Measurements from ENCODE around the gene LDAH. TPM values are rescaled to one million over a fixed set of nuclear protein-coding genes. Genes with fewer than 3 reads are reported as not detected.
A peak's percentile ranks its signal among the peaks of the same experiment; 100 is the strongest.

Gene LDAH
- polyA plus RNA-seq, 2 of the 4 experiments (the other 2 are of a cell fraction): 29.6 to 42.4 TPM

DNA sequence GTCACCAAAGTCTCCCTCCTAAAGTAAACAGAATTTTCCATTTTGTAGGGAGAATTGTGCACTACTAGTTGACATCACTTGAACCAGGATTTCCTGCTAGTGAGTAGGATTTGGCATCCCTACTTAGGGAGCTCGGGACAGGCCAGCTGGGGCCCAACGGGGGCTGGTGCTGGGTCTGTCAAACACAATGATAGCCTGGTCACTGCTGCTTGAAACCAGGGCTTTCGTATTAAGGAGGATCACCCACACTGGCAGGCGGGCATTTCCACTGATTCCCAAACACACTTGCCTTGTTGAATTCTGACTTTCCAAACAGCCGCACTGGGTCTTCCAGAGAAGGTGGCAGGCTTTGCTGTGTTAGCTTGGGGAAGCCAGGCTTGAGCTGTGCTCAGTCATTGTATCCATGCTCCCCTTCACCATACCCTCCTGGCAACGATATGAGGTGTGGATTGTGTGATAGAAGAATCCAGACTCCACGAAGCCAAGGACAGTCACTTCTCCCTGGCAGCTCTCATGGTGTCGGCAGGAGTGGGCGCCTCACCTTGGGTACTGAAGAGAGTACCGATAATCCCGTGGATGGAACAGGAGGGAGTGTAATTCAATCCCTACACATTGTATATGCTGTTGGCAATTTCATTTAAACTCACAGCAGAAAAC lies 148.5 kb downstream of the LDAH start:
- DNase-seq (ENCODE audit: low read depth in 1 of 2, low spot score in 1 of 2) (no peak), ATAC-seq (no peak), FAIRE-seq (no peak)
- 77% methylated on average over 11 of the region's 11 CpGs for WGBS (ENCODE audit: missing lambda C conversion rate)
- POLR2A ChIA-PET: interaction anchor here (1.7 kb wide), 1 partner anchor 227 kb away, joined by 6 read pairs; the partner anchor contains the start of gene RHOB
- CTCF ChIA-PET: interaction anchor here (1.2 to 10.3 kb wide), 7 partner anchors 11 to 288 kb away, joined by 4 to 191 read pairs (median 5); partner anchors contain the start of genes GDF7 and HS1BP3
- no peak overlapping the region for H3K4me3 ChIP-seq
- H3K9me3 ChIP-seq: no peaks in the 10 kb centered on the region
- H3K4me2 ChIP-seq: no peak overlapping the region
- H3K4me1 ChIP-seq: peaks cover 21% of the 10 kb centered on the region
- TF ChIP-seq, protein P1, sequence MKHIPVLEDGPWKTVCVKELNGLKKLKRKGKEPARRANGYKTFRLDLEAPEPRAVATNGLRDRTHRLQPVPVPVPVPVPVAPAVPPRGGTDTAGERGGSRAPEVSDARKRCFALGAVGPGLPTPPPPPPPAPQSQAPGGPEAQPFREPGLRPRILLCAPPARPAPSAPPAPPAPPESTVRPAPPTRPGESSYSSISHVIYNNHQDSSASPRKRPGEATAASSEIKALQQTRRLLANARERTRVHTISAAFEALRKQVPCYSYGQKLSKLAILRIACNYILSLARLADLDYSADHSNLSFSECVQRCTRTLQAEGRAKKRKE (CRISPR knock-in tag; IDR thresholded peaks at IDR 0.05; ENCODE audit: low read depth): no peak
- TF ChIP-seq HMGXB4 (CRISPR knock-in tag; IDR thresholded peaks at IDR 0.05; ENCODE audit: borderline replicate concordance): no peak
- no peak for TF ChIP-seq EHF (CRISPR knock-in tag; IDR thresholded peaks at IDR 0.05)
- no peak for TF ChIP-seq KDM5A (IDR thresholded peaks at IDR 0.05)
- TF ChIP-seq FOSL2 (IDR thresholded peaks at IDR 0.05): no peak
- TF ChIP-seq FOSL2 (CRISPR knock-in tag; IDR thresholded peaks at IDR 0.05): no peak
- no peak for TF ChIP-seq RAD21 (conservative IDR thresholded peaks at IDR 0.05 in 1 of 2, IDR thresholded peaks at IDR 0.05 in 1 of 2)
- no peak for TF ChIP-seq BHLHE40 (IDR thresholded peaks at IDR 0.05; ENCODE audit: low read depth, low read length)
- no peak for TF ChIP-seq NPAS2 (CRISPR knock-in tag; IDR thresholded peaks at IDR 0.05; ENCODE audit: borderline replicate concordance)
- no peak for TF ChIP-seq JUNB (IDR thresholded peaks at IDR 0.05)
- no peak for TF ChIP-seq SMC3 (IDR thresholded peaks at IDR 0.05)
- TF ChIP-seq TP53 (CRISPR knock-in tag; IDR thresholded peaks at IDR 0.05): no peak
- no peak for TF ChIP-seq RFX5 (IDR thresholded peaks at IDR 0.05)
- no peak for TF ChIP-seq ZNF302 (CRISPR knock-in tag; IDR thresholded peaks at IDR 0.05)
- TF ChIP-seq PHF8 (IDR thresholded peaks at IDR 0.05; ENCODE audit: borderline replicate concordance, low read depth): no peak
- TF ChIP-seq EHMT2 (IDR thresholded peaks at IDR 0.05; ENCODE audit: low read depth): no peak
- TF ChIP-seq MAFK (IDR thresholded peaks at IDR 0.05; ENCODE audit: partially characterized antibody): no peak
- TF ChIP-seq, protein P2, sequence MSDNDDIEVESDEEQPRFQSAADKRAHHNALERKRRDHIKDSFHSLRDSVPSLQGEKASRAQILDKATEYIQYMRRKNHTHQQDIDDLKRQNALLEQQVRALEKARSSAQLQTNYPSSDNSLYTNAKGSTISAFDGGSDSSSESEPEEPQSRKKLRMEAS (IDR thresholded peaks at IDR 0.05): no peak
- TF ChIP-seq SREBF2 (IDR thresholded peaks at IDR 0.05): no peak
- no peak for TF ChIP-seq BCL3 (IDR thresholded peaks at IDR 0.05)
- peak overlapping the region in 1 of 2 experiments; percentile 55; a peak in 1 of 6 replicates for H3K27ac ChIP-seq

DNA sequence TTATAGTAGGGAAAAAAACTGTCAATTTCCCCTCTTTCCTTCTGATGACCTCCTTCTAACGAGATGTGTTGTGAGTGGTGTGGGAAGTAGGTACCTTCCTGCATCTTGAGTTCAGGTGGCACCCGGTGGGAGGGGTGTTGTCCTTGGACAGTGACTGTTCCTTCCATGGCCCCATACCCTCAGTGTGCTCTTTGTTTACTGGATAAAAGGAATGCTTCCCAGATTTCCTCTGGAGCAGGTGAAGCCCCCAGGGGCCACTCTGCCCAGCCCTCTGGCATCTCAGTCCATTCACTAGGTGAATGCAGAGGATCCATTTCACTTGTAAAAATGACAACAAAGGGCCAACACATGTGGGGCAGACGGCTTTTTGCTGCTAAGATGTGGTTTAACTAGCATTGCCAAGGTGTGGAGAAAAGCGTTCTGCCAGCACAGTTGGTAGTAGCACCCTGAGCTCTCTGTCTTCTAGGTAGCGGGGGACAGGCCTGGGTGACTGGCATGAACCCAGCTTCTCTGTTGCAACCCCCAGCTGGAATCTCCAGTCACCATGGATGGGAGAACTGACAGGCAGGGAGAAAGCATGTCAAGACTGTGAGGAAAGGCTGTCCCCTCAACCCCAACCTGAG lies 149.1 kb downstream of the LDAH start:
- Histone ChIP-seq H3K4me3 (no peak overlapping the region), H3K4me1 (peaks cover 21% of the 10 kb centered on the region), H3K27ac (no peak overlapping the region), H3K9me3 (no peaks in the 10 kb centered on the region), H3K4me2 (no peak overlapping the region)
- CTCF ChIA-PET: interaction anchor here (0.7 to 10.3 kb wide), 7 partner anchors 10 to 1648 kb away, joined by 3 to 191 read pairs (median 7); partner anchors contain the start of genes GDF7 and HS1BP3
- FAIRE-seq (no peak), DNase-seq (ENCODE audit: low read depth in 1 of 2, low spot score in 1 of 2) (no peak), ATAC-seq (no peak)
- POLR2A ChIA-PET: no interaction called here
- 76% methylated on average over 5 of the region's 5 CpGs for WGBS (ENCODE audit: missing lambda C conversion rate)
- TF ChIP-seq ESRRA (IDR thresholded peaks at IDR 0.05; ENCODE audit: borderline replicate concordance, low read length): no peak
- TF ChIP-seq JUNB (IDR thresholded peaks at IDR 0.05): no peak
- no peak for TF ChIP-seq FOXS1 (CRISPR knock-in tag; IDR thresholded peaks at IDR 0.05)
- no peak for TF ChIP-seq CBX2 (IDR thresholded peaks at IDR 0.05; ENCODE audit: borderline replicate concordance, low read depth)
- TF ChIP-seq GATA3 (IDR thresholded peaks at IDR 0.05; ENCODE audit: borderline replicate concordance): no peak
- TF ChIP-seq BHLHE40 (IDR thresholded peaks at IDR 0.05; ENCODE audit: low read depth, low read length): no peak
- TF ChIP-seq ZFP36 (IDR thresholded peaks at IDR 0.05; ENCODE audit: borderline replicate concordance, partially characterized antibody): no peak
- TF ChIP-seq HDAC2 (IDR thresholded peaks at IDR 0.05): no peak
- TF ChIP-seq BCL3 (IDR thresholded peaks at IDR 0.05): no peak
- TF ChIP-seq RNF2 (IDR thresholded peaks at IDR 0.05; ENCODE audit: borderline replicate concordance, low read depth): no peak
- TF ChIP-seq, protein P3, sequence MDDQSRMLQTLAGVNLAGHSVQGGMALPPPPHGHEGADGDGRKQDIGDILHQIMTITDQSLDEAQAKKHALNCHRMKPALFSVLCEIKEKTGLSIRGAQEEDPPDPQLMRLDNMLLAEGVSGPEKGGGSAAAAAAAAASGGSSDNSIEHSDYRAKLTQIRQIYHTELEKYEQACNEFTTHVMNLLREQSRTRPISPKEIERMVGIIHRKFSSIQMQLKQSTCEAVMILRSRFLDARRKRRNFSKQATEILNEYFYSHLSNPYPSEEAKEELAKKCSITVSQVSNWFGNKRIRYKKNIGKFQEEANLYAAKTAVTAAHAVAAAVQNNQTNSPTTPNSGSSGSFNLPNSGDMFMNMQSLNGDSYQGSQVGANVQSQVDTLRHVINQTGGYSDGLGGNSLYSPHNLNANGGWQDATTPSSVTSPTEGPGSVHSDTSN (IDR thresholded peaks at IDR 0.05): no peak
- no peak for TF ChIP-seq ELK1 (IDR thresholded peaks at IDR 0.05; ENCODE audit: low read depth, low read length)
- no peak for TF ChIP-seq POLR2A (IDR thresholded peaks at IDR 0.05; ENCODE audit: low read length)

All from A549 (cell line).